SK-N-SH (cell line): ENCODE measurements around the gene RPUSD3. TPM values are rescaled to one million over a fixed set of nuclear protein-coding genes. Genes with fewer than 3 reads are reported as not detected.

Source experiments
- CTCF ChIA-PET: fragments of 300-600, 350-600 bp; formaldehyde crosslinking; extraction: SDS; loops from one replicate; lab custom pipeline; 2021; lab: Yijun Ruan, JAX
- POLR2A ChIA-PET: fragments of 350-600 bp; sonication (Branson Sonifier 250); formaldehyde crosslinking; extraction: SDS; loops from one replicate; lab custom pipeline; 2020; ENCODE audit warnings: antibody characterized with exemption, inconsistent platforms; lab: Yijun Ruan, JAX
- DNase-seq: peaks from one replicate; pipeline ENCODE4 v3.0.0; 2012
- H2AFZ ChIP-seq: fragments of 200-600 bp; sonication (generic); 2 replicates; pipeline ENCODE4 v1.8.1; 2016; ENCODE audit warnings: antibody characterized with exemption, mild to moderate bottlenecking, low read depth
- H3F3A ChIP-seq: fragments of 200-600 bp; sonication (generic); replicated peaks from 2 replicates; pipeline ENCODE3; 2016; ENCODE audit warnings: antibody characterized with exemption, mild to moderate bottlenecking; ENCODE audit not compliant: insufficient read depth
- H3K27ac ChIP-seq, 2 experiments: fragments of 200-500 bp in 1 of 2; fragments of 200-600 bp in 1 of 2; sonication (Bioruptor generic) in 1 of 2; sonication (generic), shearing (Covaris generic) in 1 of 2; 2 replicates each; pipeline versions ENCODE4 v1.5.1 to v1.6.1; 2014 to 2016; ENCODE audit warnings: low read depth in 2 of 2, inconsistent platforms in 1 of 2, low read length in 1 of 2, mild to moderate bottlenecking in 1 of 2, mixed read lengths in 1 of 2
- H3K27me3 ChIP-seq: fragments of 200-600 bp; sonication (generic), shearing (Covaris generic); 2 replicates; pipeline ENCODE4 v1.6.1; 2016; ENCODE audit warnings: mixed run types; ENCODE audit not compliant: insufficient read depth
- H3K36me3 ChIP-seq, 2 experiments: fragments of 200-500 bp in 1 of 2; fragments of 200-600 bp in 1 of 2; sonication (Bioruptor generic) in 1 of 2; sonication (generic) in 1 of 2; replicated peaks in 1 of 2; 2 replicates each; pipeline versions ENCODE3 to v1.5.1; 2014 to 2016; ENCODE audit warnings: low read length in 1 of 2, mild to moderate bottlenecking in 1 of 2; ENCODE audit not compliant: insufficient read depth in 2 of 2, control insufficient read depth in 1 of 2
- H3K4me1 ChIP-seq, 2 experiments: fragments of 200-500 bp in 1 of 2; fragments of 200-600 bp in 1 of 2; sonication (Bioruptor generic) in 1 of 2; sonication (generic), shearing (Covaris generic) in 1 of 2; 2 replicates each; pipeline versions ENCODE4 v1.5.1 to v1.6.1; 2014 to 2016; ENCODE audit warnings: low read depth in 1 of 2, low read length in 1 of 2, mixed run types in 1 of 2; ENCODE audit not compliant: insufficient read depth in 2 of 2, control insufficient read depth in 1 of 2
- H3K4me2 ChIP-seq: fragments of 200-600 bp; sonication (generic), shearing (Covaris generic); 2 replicates; pipeline ENCODE4 v1.6.1; 2017; ENCODE audit warnings: mixed run types
- H3K4me3 ChIP-seq, 2 experiments: fragments of 200-500 bp in 1 of 2; fragments of 200-600 bp in 1 of 2; sonication (Bioruptor generic) in 1 of 2; sonication (generic), shearing (Covaris generic) in 1 of 2; 2 replicates each; pipeline versions ENCODE4 v1.5.1 to v1.8.1; 2014 to 2016; ENCODE audit warnings: low read depth in 2 of 2, inconsistent platforms in 1 of 2, low read length in 1 of 2, mild to moderate bottlenecking in 1 of 2, mixed read lengths in 1 of 2, moderate library complexity in 1 of 2
- H3K79me2 ChIP-seq: fragments of 200-600 bp; sonication (generic); 2 replicates; pipeline ENCODE4 v1.8.1; 2017; ENCODE audit warnings: mild to moderate bottlenecking; ENCODE audit not compliant: insufficient read depth
- H3K9ac ChIP-seq: fragments of 200-600 bp; sonication (generic); 2 replicates; pipeline ENCODE4 v1.6.1; 2017; ENCODE audit warnings: mixed run types
- H3K9me2 ChIP-seq: fragments of 200-600 bp; sonication (generic); 2 replicates; pipeline ENCODE4 v1.6.1; 2017; ENCODE audit warnings: mixed run types
- H3K9me3 ChIP-seq: fragments of 200-600 bp; sonication (generic); 2 replicates; pipeline ENCODE4 v1.6.1; 2017; ENCODE audit warnings: mixed run types, mild to moderate bottlenecking, moderate library complexity
- H4K20me1 ChIP-seq: fragments of 200-600 bp; sonication (generic); 2 replicates; pipeline ENCODE4 v1.6.1; 2017; ENCODE audit warnings: mild to moderate bottlenecking, mixed run types; ENCODE audit not compliant: insufficient read depth
- CTCF ChIP-seq: fragments of 200-600 bp; sonication (generic); IDR thresholded peaks from 2 replicates; pipeline ENCODE4 v1.6.1; 2017; ENCODE audit warnings: antibody characterized with exemption, mild to moderate bottlenecking, moderate library complexity
- FOXJ3 ChIP-seq: sonication (generic); formaldehyde crosslinking; IDR thresholded peaks from 2 replicates; pipeline ENCODE4 v1.5.1; 2020; ENCODE audit warnings: mild to moderate bottlenecking, missing genetic modification reagents
- PBX3 ChIP-seq: IDR thresholded peaks from 2 replicates; pipeline ENCODE4; 2012
- POLR2AphosphoS5 ChIP-seq: IDR thresholded peaks from 2 replicates; pipeline ENCODE4 v1.6.1; 2012; ENCODE audit warnings: low read depth, low read length
- RAD21 ChIP-seq: IDR thresholded peaks from 2 replicates; pipeline ENCODE4 v1.6.1; 2012; ENCODE audit warnings: mild to moderate bottlenecking, low read length
- REST ChIP-seq: IDR thresholded peaks from 2 replicates; pipeline ENCODE4 v1.6.1; 2012; ENCODE audit warnings: mild to moderate bottlenecking, low read depth, low read length, moderate library complexity
- TCF12 ChIP-seq: IDR thresholded peaks from 2 replicates; pipeline ENCODE4 v1.4.0; 2012
- TEAD4 ChIP-seq: IDR thresholded peaks from 2 replicates; pipeline ENCODE4 v1.4.0; 2012; ENCODE audit warnings: mild to moderate bottlenecking, borderline replicate concordance; ENCODE audit not compliant: insufficient read depth
- WGBS: methylation state at CpG from one replicate; pipeline ENCODE4 v1.1.6; 2017; ENCODE audit warnings: low lambda C conversion rate; 5-methylcytosine and 5-hydroxymethylcytosine counted together
- polyA plus RNA-seq, 3 experiments: library from polyadenylated mRNA; depleted of rRNA; stranded (reverse); fragments of >200 nt; gene quantifications; 2 replicates each; pipeline ENCODE4 v1.2.3, GENCODE V29; 2012

Gene RPUSD3
- polyA plus RNA-seq, 1 of the 3 experiments (the other 2 are of a cell fraction) = 43.4 TPM

GRCh38 chr3:9808345-9809037 lies 35.3 kb downstream of the RPUSD3 start:
- TF ChIP-seq FOXJ3 (CRISPR knock-in tag) (no peak), RAD21 (peak; percentile 19; the same call in 1 of the 2 replicates), CTCF (peak; percentile 46), REST (no peak), POLR2AphosphoS5 (peak; percentile 5; the same call in 1 of the 2 replicates), PBX3 (0 out of 2 replicates have a peak, but pooled peaks have one; percentile 19), TCF12 (peak; percentile 10; the same call in 1 of the 2 replicates), TEAD4 (no peak)
- WGBS = 88% methylated on average over 5 of the region's 7 CpGs
- POLR2A ChIA-PET = interaction anchor here (1.0 kb wide), 1 partner anchor 16 kb away, joined by 3 read pairs; the partner anchor contains the start of gene TADA3
- CTCF ChIA-PET = interaction anchor here (0.8 to 1.7 kb wide), 7 partner anchors 7 to 76 kb away, joined by 3 to 4 read pairs (median 3); partner anchors contain the start of gene ARPC4
- H3K79me2 ChIP-seq = 0 out of 2 replicates have a peak, but pooled peaks cover 6% of the 10 kb centered on the region
- no peak overlapping the region for H3K4me2 ChIP-seq
- H3K36me3 ChIP-seq = peaks cover 33 to 46% of the 10 kb centered on the region in 2 experiments
- DNase-seq = peak; percentile 72
- no peaks in the 10 kb centered on the region for H3K9me2 ChIP-seq
- H3K27me3 ChIP-seq = no peaks in the 10 kb centered on the region
- peaks cover 42% of the 10 kb centered on the region for H3F3A ChIP-seq
- no peak overlapping the region for H3K9ac ChIP-seq
- no peaks in the 10 kb centered on the region for H4K20me1 ChIP-seq
- no peaks in the 10 kb centered on the region for H3K9me3 ChIP-seq
- peaks cover 3 to 20% of the 10 kb centered on the region in 2 experiments; a peak in 1 of 4 replicates for H3K4me1 ChIP-seq
- H2AFZ ChIP-seq = no peak overlapping the region
- H3K27ac ChIP-seq = peak overlapping the region; percentile 76 to 85
- H3K4me3 ChIP-seq = no peak overlapping the region
